ENCODE results near the gene EIF4B.

DNA sequence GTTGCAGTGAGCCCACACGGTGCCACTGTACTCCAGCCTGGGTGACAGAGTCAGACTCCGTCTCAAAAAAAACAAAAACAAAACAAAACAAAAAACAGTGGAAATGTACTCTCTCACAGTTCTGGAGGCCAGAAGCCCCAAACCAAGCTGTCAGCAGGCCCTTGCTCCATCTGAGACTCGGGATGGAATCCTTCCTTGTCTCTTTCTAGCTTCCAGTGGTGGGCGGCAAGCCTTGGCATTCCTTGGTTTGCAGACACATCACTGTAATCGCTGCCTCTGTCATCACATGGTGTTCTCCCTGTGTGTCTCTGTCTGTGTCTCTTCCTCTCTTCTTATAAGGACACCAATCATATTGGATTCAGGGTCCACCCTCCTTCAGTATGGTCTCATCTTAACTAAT, 50.0 kb downstream of the EIF4B start:
- TF ChIP-seq, protein P1, sequence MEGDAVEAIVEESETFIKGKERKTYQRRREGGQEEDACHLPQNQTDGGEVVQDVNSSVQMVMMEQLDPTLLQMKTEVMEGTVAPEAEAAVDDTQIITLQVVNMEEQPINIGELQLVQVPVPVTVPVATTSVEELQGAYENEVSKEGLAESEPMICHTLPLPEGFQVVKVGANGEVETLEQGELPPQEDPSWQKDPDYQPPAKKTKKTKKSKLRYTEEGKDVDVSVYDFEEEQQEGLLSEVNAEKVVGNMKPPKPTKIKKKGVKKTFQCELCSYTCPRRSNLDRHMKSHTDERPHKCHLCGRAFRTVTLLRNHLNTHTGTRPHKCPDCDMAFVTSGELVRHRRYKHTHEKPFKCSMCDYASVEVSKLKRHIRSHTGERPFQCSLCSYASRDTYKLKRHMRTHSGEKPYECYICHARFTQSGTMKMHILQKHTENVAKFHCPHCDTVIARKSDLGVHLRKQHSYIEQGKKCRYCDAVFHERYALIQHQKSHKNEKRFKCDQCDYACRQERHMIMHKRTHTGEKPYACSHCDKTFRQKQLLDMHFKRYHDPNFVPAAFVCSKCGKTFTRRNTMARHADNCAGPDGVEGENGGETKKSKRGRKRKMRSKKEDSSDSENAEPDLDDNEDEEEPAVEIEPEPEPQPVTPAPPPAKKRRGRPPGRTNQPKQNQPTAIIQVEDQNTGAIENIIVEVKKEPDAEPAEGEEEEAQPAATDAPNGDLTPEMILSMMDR (conservative IDR thresholded peaks at IDR 0.05 in 1 of 2, IDR thresholded peaks at IDR 0.05 in 1 of 2; ENCODE audit: extremely low read depth in 1 of 2, insufficient read depth in 1 of 2, low read depth in 1 of 2, low read length in 2 of 2): no peak
- TF ChIP-seq EZH2 (IDR thresholded peaks at IDR 0.05; ENCODE audit: borderline replicate concordance, low read length): no peak

Data from mammary epithelial cell (primary cell).